Measurements from ENCODE around the gene PLBD2.

Gene PLBD2

DNA sequence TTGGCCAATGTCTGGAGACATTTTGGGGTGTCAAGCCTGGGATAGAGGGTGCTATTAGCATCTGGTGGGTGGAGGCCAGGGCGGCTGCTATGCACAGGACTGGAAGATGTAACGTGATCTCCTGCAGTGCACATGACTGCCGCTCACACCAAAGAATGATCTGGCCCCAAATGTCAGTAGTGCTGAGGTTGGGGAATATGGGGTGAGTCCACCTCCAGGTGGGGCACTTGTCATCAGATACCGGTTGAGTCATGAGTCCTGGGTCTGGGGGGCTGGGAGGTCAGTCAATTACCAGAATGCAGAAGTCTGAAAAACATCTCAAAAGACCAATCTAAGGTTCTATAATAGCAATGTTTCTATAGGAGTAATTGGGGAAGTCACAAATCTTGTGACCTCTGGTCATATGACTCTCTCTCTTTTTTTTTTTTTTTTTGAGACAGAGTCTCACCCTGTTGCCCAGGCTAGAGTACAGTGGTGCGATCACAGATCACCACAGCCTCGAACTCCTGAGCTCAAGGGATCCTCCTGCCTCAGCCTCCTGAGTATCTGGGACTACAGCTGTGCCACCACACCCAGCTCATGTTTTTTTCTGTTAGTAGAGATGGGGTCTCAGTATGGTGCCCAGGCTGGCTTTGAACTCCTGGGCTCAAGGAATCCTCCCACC, 57.8 kb downstream of the PLBD2 start:
- DNase-seq (ENCODE audit: low read depth), result no peak

GRCh38 chr12:113418213-113418879, 60.0 kb downstream of the PLBD2 start:
- DNase-seq (ENCODE audit: low read depth), result no peak

DNA sequence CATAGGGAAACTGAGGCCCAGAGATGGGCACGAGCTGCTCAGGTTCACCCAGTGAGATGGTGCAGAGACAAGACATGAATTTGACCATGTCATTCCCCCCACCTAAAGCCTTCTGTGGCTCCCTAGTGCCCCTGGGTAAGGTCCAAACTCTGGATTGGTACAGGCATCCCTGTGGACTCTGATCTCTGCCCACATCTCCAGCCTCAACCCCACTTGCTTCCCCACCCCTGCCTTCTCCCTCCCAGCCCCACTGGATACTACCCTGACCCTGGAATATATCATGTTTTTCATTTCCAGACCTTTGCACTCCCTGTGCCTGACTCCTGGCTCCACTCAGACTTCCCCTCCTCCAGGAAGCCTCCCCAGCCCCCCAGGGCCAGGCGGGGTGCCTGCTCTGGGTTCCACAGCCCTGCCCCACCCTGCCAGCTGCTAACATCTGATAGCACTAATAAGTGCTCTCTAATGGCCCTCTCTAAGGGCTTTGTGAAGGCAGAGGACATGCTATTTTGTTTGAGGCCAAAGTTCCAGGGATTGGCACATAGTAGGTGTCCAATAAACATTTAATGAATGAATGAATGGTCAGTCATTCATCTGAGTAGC, 62.7 kb downstream of the PLBD2 start:
- no peak for DNase-seq (ENCODE audit: low read depth)

DNA sequence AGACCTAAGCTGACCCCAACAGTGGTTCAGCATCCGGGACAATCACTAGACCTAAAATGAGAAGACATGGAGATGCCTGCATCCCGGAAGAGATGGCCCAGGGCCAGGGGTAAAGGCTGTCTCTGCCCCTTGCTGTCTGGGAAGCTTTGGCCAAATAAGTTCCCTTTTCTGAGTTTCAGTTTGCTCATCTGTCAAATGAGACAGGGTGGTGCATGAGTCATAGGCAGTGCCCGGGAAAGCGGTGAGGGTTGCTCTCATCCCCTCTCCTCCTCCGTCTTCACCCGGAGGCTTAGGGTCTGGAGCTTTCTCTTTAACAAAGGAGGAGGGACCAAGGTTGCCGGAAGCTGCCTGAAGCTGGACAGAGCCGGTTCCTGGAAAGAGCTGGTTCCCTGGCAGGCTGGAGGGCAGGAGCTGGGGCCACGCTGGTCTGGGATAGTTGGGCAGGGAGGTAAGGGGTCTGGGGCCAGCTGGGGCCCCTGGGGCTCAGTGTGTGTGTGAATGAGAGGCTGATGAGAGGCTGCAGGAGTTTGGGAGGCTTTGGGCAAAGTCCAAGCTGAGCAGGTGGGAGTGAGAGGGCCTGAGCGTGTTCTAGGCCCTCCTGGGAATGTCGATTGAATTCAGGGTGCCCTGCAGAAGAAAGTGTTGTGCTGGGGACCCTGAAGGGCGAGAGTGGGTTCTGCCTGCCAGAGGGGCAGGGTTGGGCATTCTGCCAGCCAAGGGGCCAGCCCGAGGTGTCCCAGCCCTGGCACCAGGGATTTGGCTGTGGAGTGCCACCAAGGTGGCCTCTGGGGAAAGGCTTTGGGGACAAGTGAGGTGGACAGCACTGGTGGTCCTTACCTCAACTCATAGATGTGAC, 63.9 kb downstream of the PLBD2 start, which contains the start of gene SDSL:
Gene SDSL, plus strand, starts transcription at position 351 of the 856 bp plus-strand sequence. CDS start 5,603 bp downstream, outside the sequence.
- DNase-seq (ENCODE audit: low read depth), result peak; percentile 17

DNA sequence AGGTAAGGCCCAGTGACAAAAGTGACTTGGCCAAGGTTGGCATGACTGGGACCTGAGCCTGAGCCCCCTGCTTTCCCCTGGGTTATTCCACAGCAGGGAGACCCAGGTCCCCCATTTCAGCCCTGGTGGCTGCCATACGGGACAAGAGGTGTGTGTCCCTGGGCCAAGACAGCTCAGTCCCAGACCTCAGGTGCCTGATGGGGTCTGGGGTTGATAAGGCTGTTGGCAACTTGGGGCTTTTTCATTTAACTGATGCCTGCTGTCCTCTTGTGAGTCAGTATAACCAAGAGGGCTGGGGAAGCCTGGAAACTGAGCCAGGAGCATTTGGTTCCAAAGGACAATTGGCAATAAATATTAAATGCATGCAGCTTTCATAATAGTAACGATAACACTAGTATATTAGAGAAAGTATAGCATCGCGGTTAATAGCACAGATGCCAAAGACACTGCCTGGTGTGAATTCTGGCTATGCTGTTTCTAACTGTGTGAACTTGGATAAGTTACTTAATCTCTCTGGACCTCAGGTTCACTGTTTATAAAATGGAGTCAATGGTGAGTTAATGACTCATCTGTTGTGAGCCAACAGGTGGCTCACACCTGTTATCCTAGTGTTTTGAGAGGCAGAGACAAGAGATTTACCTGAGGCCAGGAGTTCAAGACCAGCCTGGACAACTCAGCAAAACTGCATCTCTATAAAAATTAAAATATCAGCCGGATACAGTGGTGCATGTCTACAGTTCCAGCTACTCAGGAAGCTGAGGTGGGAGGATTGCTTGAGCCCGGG, 64.7 kb downstream of the PLBD2 start:
- no peak for DNase-seq (ENCODE audit: low read depth)

DNA sequence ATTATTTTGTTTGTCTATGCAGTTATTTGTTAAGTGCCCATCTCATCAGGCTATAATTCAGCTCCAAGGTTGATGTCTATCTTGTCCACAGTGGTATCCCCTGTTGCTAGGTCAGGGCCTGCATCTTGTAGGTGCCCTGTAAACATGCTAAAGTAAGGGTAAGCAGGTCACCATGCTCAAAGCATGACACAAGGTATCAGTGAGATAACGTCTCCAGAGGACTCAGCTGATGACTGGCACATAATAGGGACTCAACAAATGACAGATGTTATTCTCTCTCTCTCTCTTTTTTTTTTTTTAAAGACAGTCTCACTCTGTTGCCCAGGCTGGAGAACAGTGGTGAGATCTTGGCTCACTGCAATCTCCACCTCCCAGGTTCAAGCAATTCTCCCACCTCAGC, 66.1 kb downstream of the PLBD2 start:
- DNase-seq (ENCODE audit: low read depth), result no peak

GRCh38 chr12:113424915-113425823, 66.8 kb downstream of the PLBD2 start:
- peak; percentile 51 for DNase-seq (ENCODE audit: low read depth)

DNA sequence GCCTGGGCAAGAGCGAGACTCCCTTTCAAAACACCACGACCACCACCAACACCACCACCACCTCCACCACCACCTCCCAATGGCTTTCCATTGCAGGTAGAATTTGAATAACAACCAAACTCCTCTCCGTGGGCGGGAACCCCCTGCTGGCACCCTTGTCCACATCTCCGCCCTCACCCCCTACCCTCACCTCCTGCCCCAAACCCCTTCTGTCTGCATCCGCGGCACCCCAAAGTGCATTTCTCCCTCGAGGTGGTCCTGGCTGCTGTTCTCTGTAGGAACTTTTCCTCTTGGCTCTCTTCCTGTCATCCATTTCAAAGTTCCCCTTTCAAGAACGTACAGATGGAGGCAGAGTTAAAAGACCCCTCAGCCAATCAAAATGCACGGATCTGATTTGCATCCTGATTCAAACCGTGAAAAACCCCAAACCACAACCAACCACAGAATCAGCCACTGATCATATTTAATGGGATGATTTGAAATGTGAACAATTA, 67.6 kb downstream of the PLBD2 start:
- no peak for DNase-seq (ENCODE audit: low read depth)

GRCh38 chr12:113427882-113428281, 69.5 kb downstream of the PLBD2 start:
- DNase-seq (ENCODE audit: low read depth), result no peak

DNA sequence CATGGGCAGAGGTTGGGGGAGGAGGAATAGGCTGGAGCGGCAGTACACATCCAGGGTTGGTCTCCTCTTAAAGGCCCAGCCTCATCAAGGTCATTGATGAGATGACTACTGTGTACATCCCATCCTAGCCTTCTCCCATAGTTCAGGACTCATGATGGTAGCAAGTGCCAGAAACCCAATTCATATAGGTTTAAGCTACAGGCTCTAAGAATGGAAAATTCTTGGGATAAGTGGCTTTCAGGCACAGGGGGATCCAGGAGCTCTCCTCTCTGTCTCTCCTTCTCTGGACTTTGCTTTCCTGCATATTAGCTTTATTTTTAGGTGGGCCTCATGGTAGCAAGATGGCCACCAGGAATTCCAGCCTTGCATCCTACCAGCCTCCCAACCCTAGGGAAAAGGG, 70.1 kb downstream of the PLBD2 start:
- no peak for DNase-seq (ENCODE audit: low read depth)

- DNase-seq (ENCODE audit: low read depth), result no peak
Measured at GRCh38 chr12:113432986-113433385, 74.6 kb downstream of the PLBD2 start.

- no peak for DNase-seq (ENCODE audit: low read depth)
Measured at GRCh38 chr12:113435367-113435766, 77.0 kb downstream of the PLBD2 start.

DNA sequence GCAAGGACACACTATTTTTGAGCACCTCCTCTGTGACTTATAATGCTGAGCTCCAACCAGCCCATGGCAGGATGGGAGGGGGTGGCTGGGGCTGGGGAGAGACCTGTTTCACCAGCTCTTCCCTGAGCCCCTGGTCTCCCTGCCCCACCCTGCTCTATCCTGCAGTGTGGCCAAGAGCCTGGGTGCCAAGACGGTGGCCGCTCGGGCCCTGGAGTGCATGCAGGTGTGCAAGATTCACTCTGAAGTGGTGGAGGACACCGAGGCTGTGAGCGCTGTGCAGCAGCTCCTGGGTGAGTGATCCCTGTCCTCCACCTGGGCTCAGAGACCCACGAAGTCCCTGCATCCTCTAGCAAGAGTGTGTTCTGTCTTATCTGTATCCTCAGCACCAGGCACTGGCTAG, 78.2 kb downstream of the PLBD2 start:
- DNase-seq (ENCODE audit: low read depth), result no peak

- no peak for DNase-seq (ENCODE audit: low read depth)
Measured at GRCh38 chr12:113436993-113437728, 78.8 kb downstream of the PLBD2 start.

DNA sequence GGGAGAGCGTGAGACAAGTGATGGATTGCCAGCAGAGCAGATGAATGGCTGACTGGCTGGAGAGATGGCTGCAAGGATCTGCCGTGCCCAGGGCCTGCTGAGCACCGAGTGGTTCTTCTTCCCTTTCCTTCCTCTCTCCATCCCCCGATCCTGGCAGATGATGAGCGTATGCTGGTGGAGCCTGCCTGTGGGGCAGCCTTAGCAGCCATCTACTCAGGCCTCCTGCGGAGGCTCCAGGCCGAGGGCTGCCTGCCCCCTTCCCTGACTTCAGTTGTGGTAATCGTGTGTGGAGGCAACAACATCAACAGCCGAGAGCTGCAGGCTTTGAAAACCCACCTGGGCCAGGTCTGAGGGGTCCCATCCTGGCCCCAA, 79.3 kb downstream of the PLBD2 start:
- DNase-seq (ENCODE audit: low read depth), result no peak

GRCh38 chr12:113438523-113439300, 80.3 kb downstream of the PLBD2 start:
- no peak for DNase-seq (ENCODE audit: low read depth)

GRCh38 chr12:113439301-113439597, 80.9 kb downstream of the PLBD2 start:
- no peak for DNase-seq (ENCODE audit: low read depth)

DNA sequence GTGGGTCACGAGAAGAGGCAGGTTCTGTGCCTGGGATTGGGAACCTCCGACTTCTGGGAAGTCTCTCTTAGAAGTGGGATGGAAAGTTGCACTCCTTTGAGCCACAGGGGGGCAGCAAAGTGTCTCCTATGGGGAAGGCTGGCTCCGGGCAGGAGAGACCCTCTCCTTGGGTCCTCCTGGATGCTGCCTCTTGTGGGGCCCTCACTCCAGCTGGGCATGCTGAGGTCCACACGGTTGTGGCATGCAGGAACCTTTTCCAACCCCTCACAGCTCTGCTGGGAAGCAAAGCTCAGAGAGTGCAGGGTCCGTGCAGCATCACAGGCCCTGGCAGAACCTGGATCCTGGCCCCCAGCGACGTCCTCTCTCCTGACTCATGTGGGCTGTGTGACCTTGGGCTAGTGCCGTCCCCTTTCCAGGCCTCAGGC, 81.2 kb downstream of the PLBD2 start:
- no peak for DNase-seq (ENCODE audit: low read depth)

GRCh38 chr12:113440336-113440735, 81.9 kb downstream of the PLBD2 start:
- DNase-seq (ENCODE audit: low read depth), result no peak
